Epithelial cell of esophagus (primary cell): ENCODE results near the gene ZNF573.
"Not testable (repeated sequence)": the region's sequence is repeated elsewhere in the genome, so short reads cannot be mapped to it uniquely, and the experiment has no call there.

ENCODE experiments used
- DNase-seq: peaks from one replicate; pipeline ENCODE4 v3.0.0; 2010; ENCODE audit warnings: low read depth
- H3K4me3 ChIP-seq: 2 replicates; pipeline ENCODE4 v1.5.1; 2011; ENCODE audit warnings: mild to moderate bottlenecking, low read length, control low read depth
- TF ChIP-seq, protein P1 (sequence below): IDR thresholded peaks from 2 replicates; pipeline ENCODE4 v1.5.1; 2011; ENCODE audit warnings: low read depth, mild to moderate bottlenecking, low read length, control low read depth, inconsistent platforms; ENCODE audit not compliant: insufficient read depth; ENCODE audit errors: missing control alignments

Gene ZNF573

GRCh38 chr19:37790244-37790925 is 11.0 kb upstream of the ZNF573 start:
- H3K4me3 ChIP-seq: no peak overlapping the region
- DNase-seq: no peak
- TF ChIP-seq, protein P1, sequence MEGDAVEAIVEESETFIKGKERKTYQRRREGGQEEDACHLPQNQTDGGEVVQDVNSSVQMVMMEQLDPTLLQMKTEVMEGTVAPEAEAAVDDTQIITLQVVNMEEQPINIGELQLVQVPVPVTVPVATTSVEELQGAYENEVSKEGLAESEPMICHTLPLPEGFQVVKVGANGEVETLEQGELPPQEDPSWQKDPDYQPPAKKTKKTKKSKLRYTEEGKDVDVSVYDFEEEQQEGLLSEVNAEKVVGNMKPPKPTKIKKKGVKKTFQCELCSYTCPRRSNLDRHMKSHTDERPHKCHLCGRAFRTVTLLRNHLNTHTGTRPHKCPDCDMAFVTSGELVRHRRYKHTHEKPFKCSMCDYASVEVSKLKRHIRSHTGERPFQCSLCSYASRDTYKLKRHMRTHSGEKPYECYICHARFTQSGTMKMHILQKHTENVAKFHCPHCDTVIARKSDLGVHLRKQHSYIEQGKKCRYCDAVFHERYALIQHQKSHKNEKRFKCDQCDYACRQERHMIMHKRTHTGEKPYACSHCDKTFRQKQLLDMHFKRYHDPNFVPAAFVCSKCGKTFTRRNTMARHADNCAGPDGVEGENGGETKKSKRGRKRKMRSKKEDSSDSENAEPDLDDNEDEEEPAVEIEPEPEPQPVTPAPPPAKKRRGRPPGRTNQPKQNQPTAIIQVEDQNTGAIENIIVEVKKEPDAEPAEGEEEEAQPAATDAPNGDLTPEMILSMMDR: no peak

GRCh38 chr19:37778613-37779126 is 716 bp downstream of the ZNF573 start:
- peak; percentile 61 for DNase-seq
- peak overlapping the region; percentile 98 for H3K4me3 ChIP-seq
- TF ChIP-seq, protein P1: no peak

DNA sequence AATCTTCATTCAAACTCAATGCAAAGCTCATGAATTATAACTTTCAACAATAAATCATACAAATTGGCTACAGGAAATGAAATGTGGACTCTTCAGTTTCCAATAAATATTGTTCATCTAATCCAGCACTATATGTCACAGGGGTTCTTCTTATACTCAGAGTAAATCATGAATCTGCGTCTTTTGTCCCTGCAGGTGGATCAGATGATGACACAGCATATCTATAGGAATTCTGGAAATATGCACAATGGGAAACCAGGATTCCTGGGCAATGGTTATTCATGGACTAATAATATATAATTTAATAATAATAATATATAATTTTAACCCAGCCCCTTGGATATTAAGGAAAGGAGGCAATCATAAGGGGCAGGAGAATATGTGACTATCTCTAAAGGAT is 8.4 kb downstream of the ZNF573 start:
- H3K4me3 ChIP-seq: no peak overlapping the region
- no peak for DNase-seq
- TF ChIP-seq, protein P1: no peak

- no peak overlapping the region for H3K4me3 ChIP-seq
- DNase-seq: peak; percentile 76
- TF ChIP-seq, protein P1: no peak
These were observed 15.9 kb downstream of the ZNF573 start for GRCh38 chr19:37763488-37763887.

GRCh38 chr19:37757683-37758082 is 21.7 kb downstream of the ZNF573 start:
- DNase-seq, H3K4me3 ChIP-seq: not testable (repeated sequence)

DNA sequence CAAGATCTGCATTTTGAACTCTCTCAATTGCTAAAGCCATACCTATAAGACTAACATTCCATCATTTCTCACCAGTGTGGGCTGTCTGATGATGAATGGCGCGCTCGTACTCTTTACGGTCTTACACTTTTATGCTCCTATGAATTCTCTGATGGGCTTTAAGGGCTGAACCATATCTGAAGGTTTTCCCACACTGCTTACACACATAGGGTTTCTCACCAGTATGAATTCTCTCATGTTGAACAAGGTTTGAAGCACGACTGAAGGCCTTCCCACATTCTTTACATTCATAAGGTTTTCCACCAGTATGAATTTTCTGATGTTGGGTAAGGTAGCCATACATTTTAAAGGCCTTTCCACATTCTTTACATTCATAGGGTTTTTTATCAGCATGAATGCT is 41.0 kb downstream of the ZNF573 start:
- TF ChIP-seq, protein P1: no peak
- DNase-seq: no peak
- no peak overlapping the region for H3K4me3 ChIP-seq

- TF ChIP-seq, protein P1: no peak
- H3K4me3 ChIP-seq: no peak overlapping the region
- no peak for DNase-seq
These were observed 54.2 kb downstream of the ZNF573 start for GRCh38 chr19:37725181-37725580.
